HG03558 (cell line): ENCODE data around the gene XPNPEP2.

Experiments used
- ATAC-seq: cut with Tn5 transposase; IDR thresholded peaks from one replicate; pipeline ENCODE4 v1.9.1; 2021; ENCODE audit warnings: moderate number of reproducible peaks; ENCODE audit not compliant: unreplicated experiment; ENCODE audit errors: extremely low read depth

The XPNPEP2 gene

GRCh38 chrX:129772796-129773431 lies 34.1 kb downstream of the XPNPEP2 start:
- ATAC-seq: peak; percentile 59

GRCh38 chrX:129773649-129774458 lies 35.1 kb downstream of the XPNPEP2 start:
- no peak for ATAC-seq

- ATAC-seq: no peak
Measured at GRCh38 chrX:129777218-129778030, 38.6 kb downstream of the XPNPEP2 start.

GRCh38 chrX:129779086-129779672 lies 40.4 kb downstream of the XPNPEP2 start:
- no peak for ATAC-seq

- no peak for ATAC-seq
Measured at GRCh38 chrX:129779747-129780146, 41.0 kb downstream of the XPNPEP2 start, which contains the start of gene SASH3. Gene SASH3 (plus strand): TSS chrX:129779949. CDS start chrX:129780098, 149 bp downstream.

GRCh38 chrX:129780441-129781105 lies 41.8 kb downstream of the XPNPEP2 start:
- ATAC-seq: no peak

GRCh38 chrX:129781134-129781672 lies 42.4 kb downstream of the XPNPEP2 start:
- ATAC-seq: peak; percentile 52

- no peak for ATAC-seq
Measured at GRCh38 chrX:129781680-129782495, 43.1 kb downstream of the XPNPEP2 start.

- no peak for ATAC-seq
Measured at GRCh38 chrX:129782706-129783105, 43.9 kb downstream of the XPNPEP2 start.

- no peak for ATAC-seq
Measured at GRCh38 chrX:129783291-129783713, 44.5 kb downstream of the XPNPEP2 start.

GRCh38 chrX:129784371-129784770 lies 45.6 kb downstream of the XPNPEP2 start:
- no peak for ATAC-seq

- no peak for ATAC-seq
Measured at GRCh38 chrX:129785160-129785947, 46.6 kb downstream of the XPNPEP2 start.

GRCh38 chrX:129786210-129786651 lies 47.5 kb downstream of the XPNPEP2 start:
- ATAC-seq: peak; percentile 79

GRCh38 chrX:129787336-129788055 lies 48.7 kb downstream of the XPNPEP2 start:
- ATAC-seq: no peak

- ATAC-seq: no peak
Measured at GRCh38 chrX:129788527-129788926, 49.7 kb downstream of the XPNPEP2 start.

GRCh38 chrX:129790146-129790545 lies 51.4 kb downstream of the XPNPEP2 start:
- ATAC-seq: no peak

GRCh38 chrX:129790808-129791207 lies 52.0 kb downstream of the XPNPEP2 start:
- ATAC-seq: no peak
